ENCODE data around the gene GALNT18. TPM values are rescaled to one million over a fixed set of nuclear protein-coding genes. Genes with fewer than 3 reads are reported as not detected.

GALNT18 gene
- total and polyA plus RNA-seq, 4 donors, result 17.7 to 109 (median 63.7) TPM

- Histone ChIP-seq H3K27me3 (ENCODE audit: control insufficient read depth in 3 of 3, insufficient read depth in 3 of 3, low read length in 2 of 3) (no peaks in the 10 kb centered on the region), H3K4me1 (ENCODE audit: control insufficient read depth in 5 of 5, insufficient read depth in 5 of 5, low read length in 5 of 5) (peaks cover 0 to 3% (median 0%) of the 10 kb centered on the region in 5 donors), H3K9ac (ENCODE audit: insufficient read depth in 1 of 2, low read length in 2 of 2) (no peak overlapping the region), H3K27ac (ENCODE audit: low read depth in 1 of 2, low read length in 1 of 2) (no peak overlapping the region), H3K36me3 (ENCODE audit: control insufficient read depth in 4 of 4, insufficient read depth in 4 of 4, low read length in 4 of 4) (no peaks in the 10 kb centered on the region), H3K9me3 (ENCODE audit: control insufficient read depth in 4 of 4, insufficient read depth in 3 of 4, low read length in 3 of 4) (no peaks in the 10 kb centered on the region), H3K4me3 (no peak overlapping the region)
- ATAC-seq (ENCODE audit: insufficient read depth, low FRiP score) (no peak), DNase-seq (no peak)
- TF ChIP-seq CTCF (IDR thresholded peaks at IDR 0.05; ENCODE audit: control extremely low read depth, extremely low read depth), result no peak
- 95 to 97% methylated on average over 2 of the region's 2 CpGs for WGBS, 2 donors
Observed at GRCh38 chr11:11229647-11230046, 392.2 kb downstream of the GALNT18 start.

GRCh38 chr11:11227296-11228085, 394.3 kb downstream of the GALNT18 start:
- ATAC-seq (ENCODE audit: insufficient read depth, low FRiP score), result no peak
- WGBS, 2 donors, result 92 to 93% methylated on average over 8 of the region's 8 CpGs
- no peak overlapping the region for H3K27ac ChIP-seq (ENCODE audit: low read depth in 1 of 2, low read length in 1 of 2)
- TF ChIP-seq CTCF (IDR thresholded peaks at IDR 0.05; ENCODE audit: control extremely low read depth, extremely low read depth), result no peak
- H3K27me3 ChIP-seq (ENCODE audit: control insufficient read depth in 3 of 3, insufficient read depth in 3 of 3, low read length in 2 of 3), result no peaks in the 10 kb centered on the region
- H3K4me1 ChIP-seq (ENCODE audit: control insufficient read depth in 5 of 5, insufficient read depth in 5 of 5, low read length in 5 of 5), result peaks cover 0 to 2% (median 0%) of the 10 kb centered on the region in 5 donors
- no peak for DNase-seq
- H3K9me3 ChIP-seq (ENCODE audit: control insufficient read depth in 4 of 4, insufficient read depth in 3 of 4, low read length in 3 of 4), result no peaks in the 10 kb centered on the region
- no peaks in the 10 kb centered on the region for H3K36me3 ChIP-seq (ENCODE audit: control insufficient read depth in 4 of 4, insufficient read depth in 4 of 4, low read length in 4 of 4)
- no peak overlapping the region for H3K9ac ChIP-seq (ENCODE audit: insufficient read depth in 1 of 2, low read length in 2 of 2)
- no peak overlapping the region for H3K4me3 ChIP-seq

Small RNAs within 50 kb of the gene (small RNA-seq; reads per million reads assigned to genes)
- not detected for gene MIR4299 (ENCODE audit: low replicate concordance)

Other genes with a start within 250 kb of the GALNT18 start
- 100 to 1,000 TPM in 1 of 2 donors, 10 to 100 TPM in 1; 39.0 to 183 TPM for gene USP47, start 220.0 kb upstream of the GALNT18 start, total RNA-seq
- gene USP47, start 220.0 kb upstream of the GALNT18 start, polyA plus RNA-seq, result 10 to 100 TPM; 20.4 to 24.8 TPM